Measurements from ENCODE around the gene GRAMD1A. TPM values are rescaled to one million over a fixed set of nuclear protein-coding genes. Genes with fewer than 3 reads are reported as not detected.

GRAMD1A gene
- total RNA-seq, 1 donor from 2014 or later = 38.3 TPM

GRCh38 chr19:35061583-35062373, 61.7 kb downstream of the GRAMD1A start:
- intact Hi-C loops (cut with DNase I) = no loop called here
- DNase-seq (ENCODE audit: low spot score) = no peak

DNA sequence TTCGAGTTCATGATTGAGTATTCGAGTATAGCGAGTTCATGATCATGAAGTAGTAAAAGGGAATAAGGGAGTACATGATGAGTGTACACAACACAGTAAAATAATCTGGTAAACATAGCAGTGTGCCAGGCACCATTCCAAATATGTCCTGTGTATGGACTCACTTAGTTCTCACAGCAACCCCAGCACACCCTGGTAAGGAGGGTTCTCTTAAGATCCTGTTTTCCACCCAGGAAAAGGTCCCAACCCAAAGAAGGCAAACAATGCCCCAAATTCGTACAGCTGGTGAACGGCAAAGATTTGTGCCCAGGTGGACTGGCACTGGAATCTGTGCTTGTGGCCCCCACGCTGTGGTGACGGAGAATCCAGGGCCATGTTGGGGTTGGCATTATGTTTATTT, 62.8 kb downstream of the GRAMD1A start:
- intact Hi-C loops (cut with DNase I) = no loop called here
- DNase-seq (ENCODE audit: low spot score) = no peak

DNA sequence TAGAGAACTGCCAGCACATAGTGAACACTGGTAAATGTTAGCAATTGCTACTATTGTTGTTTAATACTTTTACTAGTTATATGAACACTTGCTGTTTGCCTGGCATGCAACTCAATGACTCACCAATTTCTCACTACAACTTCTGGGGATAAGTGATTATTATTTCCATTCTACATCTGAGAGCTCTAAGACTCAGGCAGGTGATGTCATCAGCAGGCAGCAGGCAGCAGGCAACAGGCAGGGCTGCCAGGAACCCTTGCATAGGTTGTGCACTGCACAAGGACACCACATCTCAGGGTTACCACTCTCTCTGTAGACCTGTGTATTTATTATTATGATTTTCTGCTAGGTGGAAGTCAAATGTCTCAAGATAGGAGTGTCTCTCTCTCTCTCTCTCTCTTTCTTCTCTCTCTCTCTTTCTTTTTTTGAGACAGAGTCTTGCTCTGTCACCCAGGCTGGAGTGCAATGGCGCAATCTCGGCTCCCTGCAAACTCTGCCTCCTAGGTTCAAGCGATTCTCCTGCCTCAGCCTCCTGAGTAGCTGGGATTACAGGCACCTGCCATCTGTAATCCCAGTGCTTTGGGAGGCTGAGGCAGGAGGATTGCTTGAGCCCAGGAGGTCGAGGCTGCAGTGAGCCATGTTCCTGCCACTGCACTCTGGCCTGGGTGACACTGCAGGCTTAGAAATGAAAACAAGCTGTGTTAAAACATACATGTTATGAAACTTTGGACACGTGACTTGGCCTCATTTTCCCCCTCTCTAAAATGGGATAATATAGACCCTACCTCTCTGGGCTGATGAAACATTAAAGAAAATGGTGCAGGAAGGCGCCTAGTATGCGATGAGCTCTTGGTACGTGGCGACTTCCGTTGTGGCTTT, 64.1 kb downstream of the GRAMD1A start:
- intact Hi-C loops (cut with DNase I) = no loop called here
- no peak for DNase-seq (ENCODE audit: low spot score)

- no peak for DNase-seq (ENCODE audit: low spot score)
- intact Hi-C loops (cut with DNase I) = no loop called here
Observed at GRCh38 chr19:35065574-35065973, 65.5 kb downstream of the GRAMD1A start.

DNA sequence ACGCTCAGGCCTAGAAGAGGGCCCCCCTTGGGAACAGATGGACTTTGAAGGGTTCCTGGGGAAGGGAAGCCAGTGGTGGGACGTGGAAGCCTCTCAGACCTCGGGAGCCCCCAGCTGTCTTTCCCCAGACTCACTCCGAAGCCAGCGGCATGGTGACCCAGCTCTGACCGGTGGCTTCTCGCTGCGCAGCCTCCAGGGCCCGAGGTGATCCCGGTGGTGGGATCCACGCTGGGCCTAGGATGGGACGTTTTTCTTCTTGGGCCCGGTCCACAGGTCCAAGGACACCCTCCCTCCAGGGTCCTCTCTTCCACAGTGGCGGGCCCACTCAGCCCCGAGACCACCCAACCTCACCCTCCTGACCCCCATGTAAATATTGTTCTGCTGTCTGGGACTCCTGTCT, 66.0 kb downstream of the GRAMD1A start:
- no peak for DNase-seq (ENCODE audit: low spot score)
- intact Hi-C loops (cut with DNase I) = loop anchor here (2.0 kb wide), 1 partner anchor 69 kb away; the partner anchor contains the start of gene LGI4

- peak; percentile 87 for DNase-seq (ENCODE audit: low spot score)
- intact Hi-C loops (cut with DNase I) = loop anchor here (2.0 kb wide), 1 partner anchor 68 kb away; the partner anchor contains the start of gene LGI4
Observed at GRCh38 chr19:35066691-35067563, 66.8 kb downstream of the GRAMD1A start.

DNA sequence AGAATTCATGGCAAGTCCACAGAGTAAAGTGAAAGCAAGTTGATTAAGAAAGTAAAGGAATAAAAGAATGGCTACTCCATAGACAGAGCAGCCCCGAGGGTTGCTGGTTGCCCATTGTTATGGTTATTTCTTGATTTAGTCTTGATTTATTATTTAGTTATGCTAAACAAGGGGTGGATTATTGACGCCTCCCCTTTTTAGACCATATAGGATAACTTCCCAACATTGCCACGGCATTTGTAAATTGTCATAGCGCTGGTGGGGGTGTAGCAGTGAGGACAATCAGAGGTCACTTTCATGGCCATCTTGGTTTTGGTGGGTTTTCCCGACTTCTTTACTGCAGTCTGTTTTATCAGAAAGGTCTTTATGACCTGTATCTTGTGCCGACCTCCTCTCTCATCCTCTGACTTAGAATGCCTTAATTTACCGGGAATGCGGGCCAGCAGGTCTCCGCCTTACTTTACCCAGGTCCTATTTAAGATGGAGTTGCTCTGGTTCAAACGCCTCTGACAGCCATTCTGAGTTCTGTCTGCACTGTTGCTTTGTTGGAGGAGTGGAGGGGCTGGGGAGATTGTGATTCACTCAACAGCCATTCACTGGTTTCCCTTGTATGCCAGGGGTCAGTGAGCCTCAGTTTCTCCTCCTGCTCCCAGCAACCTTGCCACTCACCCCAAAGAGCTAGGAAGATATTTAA, 69.0 kb downstream of the GRAMD1A start:
- intact Hi-C loops (cut with DNase I) = no loop called here

DNA sequence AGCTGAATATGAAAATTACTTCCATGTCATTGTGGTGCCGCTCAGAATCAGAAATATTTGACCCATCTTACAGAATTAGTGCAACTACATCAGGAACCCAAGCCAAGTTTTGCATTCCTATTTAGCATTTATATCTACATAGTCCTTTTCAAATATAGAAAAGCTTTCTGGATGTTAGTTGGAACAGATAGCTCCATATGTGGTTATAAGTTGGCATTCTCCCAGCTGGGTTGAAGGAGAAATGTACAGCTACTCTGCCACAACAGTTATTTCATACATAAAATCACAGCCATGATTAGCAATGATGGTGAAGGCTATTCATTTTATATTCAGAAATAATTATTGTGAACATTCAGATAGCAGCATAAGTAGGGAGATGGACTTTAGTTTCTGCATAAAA, 69.6 kb downstream of the GRAMD1A start:
- intact Hi-C loops (cut with DNase I) = no loop called here
- no peak for DNase-seq (ENCODE audit: low spot score)

More for the DNA sequence above, 69.0 kb downstream of the GRAMD1A start:
- DNase-seq (ENCODE audit: low spot score) = no peak

GRCh38 chr19:35070471-35070870, 70.3 kb downstream of the GRAMD1A start:
- DNase-seq (ENCODE audit: low spot score) = no peak

GRCh38 chr19:35073516-35073915, 73.4 kb downstream of the GRAMD1A start:
- intact Hi-C loops (cut with DNase I) = no loop called here
- no peak for DNase-seq (ENCODE audit: low spot score)

More at GRCh38 chr19:35070471-35070870, 70.3 kb downstream of the GRAMD1A start:
- intact Hi-C loops (cut with DNase I) = no loop called here

DNA sequence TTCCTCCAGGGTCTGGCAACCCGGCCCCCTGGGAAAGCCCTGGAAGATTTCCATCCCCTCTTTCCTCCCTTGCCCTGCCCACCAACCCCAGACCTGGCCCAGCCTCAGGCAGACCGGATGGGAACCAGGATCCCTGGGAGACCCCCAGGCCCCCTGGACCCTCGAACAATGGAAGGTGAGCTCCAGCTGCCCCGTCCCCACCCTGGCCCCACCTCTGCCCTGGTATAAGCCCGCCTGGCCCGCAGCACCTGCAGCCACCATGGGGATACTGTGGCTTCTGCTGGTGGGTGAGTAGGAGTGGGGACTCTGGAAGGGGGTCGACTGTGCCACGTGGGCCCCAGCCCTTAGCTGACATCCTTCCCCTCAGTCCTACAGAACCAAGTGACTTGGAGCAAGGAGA, 73.8 kb downstream of the GRAMD1A start:
- intact Hi-C loops (cut with DNase I) = no loop called here
- DNase-seq (ENCODE audit: low spot score) = no peak

GRCh38 chr19:35074426-35075201, 74.5 kb downstream of the GRAMD1A start:
- no peak for DNase-seq (ENCODE audit: low spot score)
- intact Hi-C loops (cut with DNase I) = no loop called here

DNA sequence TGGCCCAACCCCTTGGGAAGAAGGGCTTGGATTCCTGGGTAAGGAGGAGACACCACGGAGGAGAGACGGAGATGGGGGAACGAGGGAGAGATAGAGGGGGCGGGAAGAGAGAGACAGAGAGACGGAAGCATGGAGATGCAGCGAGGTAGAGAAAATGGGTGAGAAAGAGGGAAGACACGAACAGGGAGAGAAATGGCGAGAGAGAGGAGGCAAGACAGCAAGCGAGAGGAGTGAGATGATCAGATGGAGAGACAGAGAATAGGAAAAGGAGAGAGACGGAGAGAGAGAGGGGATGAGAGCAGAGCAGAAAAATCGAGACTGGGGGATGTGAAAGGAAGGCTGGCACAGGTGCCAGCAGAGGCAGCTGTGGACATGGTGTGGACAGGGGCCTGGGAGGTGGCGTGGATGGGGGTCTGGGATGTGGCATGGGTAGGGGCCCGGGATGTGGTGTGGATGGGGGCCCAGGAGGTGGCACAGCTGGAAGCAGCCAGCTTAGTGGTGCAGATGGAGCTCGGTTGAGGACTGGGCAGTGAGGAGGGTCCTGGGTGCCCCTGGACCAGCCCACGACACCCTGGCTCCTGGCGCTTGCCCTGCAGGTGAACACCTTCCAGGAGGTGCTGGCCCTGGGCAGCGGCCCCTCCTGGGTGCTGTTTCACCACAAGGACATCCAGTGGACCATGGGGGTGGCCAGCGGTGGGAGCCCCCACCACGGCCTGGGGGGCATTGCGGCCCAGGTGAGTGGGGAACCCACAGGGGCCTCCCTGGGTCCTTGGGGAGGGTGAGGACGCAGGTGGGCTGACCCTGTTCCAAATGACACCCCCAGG, 75.3 kb downstream of the GRAMD1A start:
- intact Hi-C loops (cut with DNase I) = no loop called here
- DNase-seq (ENCODE audit: low spot score) = no peak

DNA sequence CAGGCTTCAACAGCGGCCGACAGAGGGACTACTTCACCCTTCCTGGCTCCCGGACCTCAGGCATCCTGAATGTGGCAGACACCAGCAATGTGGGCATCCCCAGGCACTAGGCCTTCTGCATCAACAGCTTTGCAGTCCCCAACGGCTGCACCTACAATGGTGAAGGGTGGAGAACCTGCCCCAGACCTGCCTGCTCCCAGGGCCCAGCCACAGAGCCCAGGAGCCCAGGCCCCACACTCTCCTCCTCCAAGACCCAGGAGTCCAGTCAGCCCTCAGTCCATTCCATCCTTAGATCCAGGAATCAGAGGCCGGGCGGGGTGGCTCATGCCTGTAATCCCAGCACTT, 75.9 kb downstream of the GRAMD1A start:
- no peak for DNase-seq (ENCODE audit: low spot score)
- intact Hi-C loops (cut with DNase I) = no loop called here

All from cardiac septum (tissue), 1 donor.